Stimulated activated naive CD4-positive, alpha-beta T cell (primary cell): Measurements from ENCODE around the gene COP1.
"Not testable (repeated sequence)": the region's sequence is repeated elsewhere in the genome, so short reads cannot be mapped to it uniquely, and the experiment has no call there.

ENCODE experiments used
- DNase-seq, 6 experiments: peaks; one replicate each; lab custom pipeline; 2025; lab: John Stamatoyannopoulos, UW

COP1 gene

GRCh38 chr1:176206961-176207902 lies at the start of gene COP1:
COP1 (minus strand) TSS chr1:176207286; CDS start chr1:176206978, 308 bp downstream.
- DNase-seq = peak; percentile 96 to 99 (median 98)

DNA sequence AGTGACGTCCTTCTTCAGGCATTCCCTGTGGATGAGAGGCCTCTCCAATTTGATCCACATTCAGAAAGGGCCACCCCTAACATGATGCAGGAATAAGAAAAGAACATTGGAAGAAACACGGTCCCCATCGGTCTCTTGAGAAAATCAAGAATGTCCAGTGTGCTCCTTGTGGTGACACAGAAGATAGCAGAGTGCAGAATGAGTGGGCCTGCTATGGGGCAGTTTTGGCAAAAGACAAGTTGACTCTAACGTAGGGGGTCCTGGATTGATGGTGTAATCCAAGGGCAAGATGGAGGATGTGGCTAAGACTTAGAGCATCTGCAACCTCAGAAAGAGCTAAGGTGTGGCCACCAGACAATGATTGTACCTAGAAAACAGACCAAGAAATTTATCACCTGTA lies 45.1 kb upstream of the COP1 start:
- DNase-seq = no peak

DNA sequence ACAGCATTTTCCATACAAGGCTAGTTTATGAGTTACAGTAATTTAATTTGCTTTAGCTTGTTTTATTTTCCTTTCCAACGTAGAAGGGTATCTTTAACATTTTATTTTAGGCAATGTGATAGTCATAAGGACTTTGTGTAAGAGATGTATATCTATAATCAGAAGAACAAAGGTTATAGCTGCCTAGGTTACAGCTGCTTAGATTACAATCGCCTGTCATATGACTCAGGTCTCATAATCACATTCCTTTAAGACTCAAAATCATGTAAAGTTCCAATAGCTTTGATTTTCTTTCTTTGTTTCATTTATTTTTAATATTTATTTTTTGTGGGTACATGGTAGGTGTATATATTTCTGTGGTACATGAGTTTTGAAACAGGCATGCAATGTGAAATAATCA lies 37.8 kb upstream of the COP1 start:
- DNase-seq = no peak

DNA sequence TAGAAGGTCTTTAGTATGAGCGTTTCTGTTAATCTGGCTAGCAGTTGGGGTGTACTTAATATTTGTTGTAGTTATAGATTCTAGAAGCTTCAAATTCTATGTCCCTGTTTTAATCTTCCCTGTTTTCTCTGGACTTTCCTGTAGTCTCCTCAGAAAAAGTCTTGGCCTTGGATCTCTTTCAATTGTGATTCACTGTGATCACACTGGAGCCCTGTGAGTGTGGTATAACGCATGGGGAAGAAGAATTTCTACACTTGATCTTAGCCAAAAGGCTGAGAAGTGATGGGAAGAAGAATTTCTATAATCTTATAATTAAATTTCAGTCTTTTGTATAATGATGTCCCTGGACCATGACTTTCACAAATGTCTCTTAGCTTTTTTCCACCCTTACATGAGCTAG lies 36.7 kb upstream of the COP1 start:
- DNase-seq = no peak

GRCh38 chr1:176241385-176242015 lies 34.4 kb upstream of the COP1 start:
- DNase-seq = no peak

- not testable (repeated sequence) for DNase-seq
Observed at GRCh38 chr1:176233657-176234056, 26.6 kb upstream of the COP1 start.

DNA sequence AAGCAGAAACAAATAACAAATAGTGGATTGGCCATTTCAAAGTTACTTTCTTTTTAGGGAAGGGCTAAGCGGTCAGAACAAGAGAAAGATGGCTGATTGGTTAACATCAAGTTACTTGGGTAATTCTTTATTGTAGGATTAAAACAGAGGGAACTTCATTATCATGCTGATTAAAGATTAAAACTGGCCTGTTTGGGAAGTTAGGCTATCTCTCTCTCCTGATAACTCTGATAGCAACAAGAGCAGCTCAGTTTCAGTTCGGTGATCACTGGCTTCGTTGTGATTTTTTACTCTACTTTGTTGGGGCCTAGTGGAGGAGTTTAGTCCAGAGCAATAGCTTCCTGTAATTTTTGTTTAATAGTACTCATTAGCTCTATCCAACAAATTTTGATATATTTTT lies 20.5 kb upstream of the COP1 start:
- DNase-seq = no peak

GRCh38 chr1:176225911-176226310 lies 18.8 kb upstream of the COP1 start:
- no peak for DNase-seq

- no peak for DNase-seq
Observed at GRCh38 chr1:176225479-176225875, 18.4 kb upstream of the COP1 start.

DNA sequence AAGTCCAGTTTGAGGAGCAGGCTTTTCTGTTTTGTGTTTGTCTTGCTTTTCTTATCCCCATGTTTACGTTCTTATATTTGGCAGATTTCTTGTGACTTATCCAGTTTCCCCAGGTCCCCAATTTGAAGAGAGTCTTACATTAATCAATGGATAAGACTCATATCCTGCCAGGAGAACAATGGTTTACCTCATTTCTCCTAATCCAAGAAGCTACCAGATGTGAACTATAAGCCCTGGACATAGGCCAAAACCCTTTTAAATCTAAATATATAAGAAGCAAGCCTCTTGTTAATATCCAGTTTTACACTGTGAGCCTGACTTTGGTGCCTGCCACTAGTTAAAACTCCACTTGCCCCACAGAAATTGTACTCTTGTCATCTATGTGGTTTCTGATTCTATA lies 15.1 kb upstream of the COP1 start:
- no peak for DNase-seq

- no peak for DNase-seq
Observed at GRCh38 chr1:176220100-176220689, 13.1 kb upstream of the COP1 start.

DNA sequence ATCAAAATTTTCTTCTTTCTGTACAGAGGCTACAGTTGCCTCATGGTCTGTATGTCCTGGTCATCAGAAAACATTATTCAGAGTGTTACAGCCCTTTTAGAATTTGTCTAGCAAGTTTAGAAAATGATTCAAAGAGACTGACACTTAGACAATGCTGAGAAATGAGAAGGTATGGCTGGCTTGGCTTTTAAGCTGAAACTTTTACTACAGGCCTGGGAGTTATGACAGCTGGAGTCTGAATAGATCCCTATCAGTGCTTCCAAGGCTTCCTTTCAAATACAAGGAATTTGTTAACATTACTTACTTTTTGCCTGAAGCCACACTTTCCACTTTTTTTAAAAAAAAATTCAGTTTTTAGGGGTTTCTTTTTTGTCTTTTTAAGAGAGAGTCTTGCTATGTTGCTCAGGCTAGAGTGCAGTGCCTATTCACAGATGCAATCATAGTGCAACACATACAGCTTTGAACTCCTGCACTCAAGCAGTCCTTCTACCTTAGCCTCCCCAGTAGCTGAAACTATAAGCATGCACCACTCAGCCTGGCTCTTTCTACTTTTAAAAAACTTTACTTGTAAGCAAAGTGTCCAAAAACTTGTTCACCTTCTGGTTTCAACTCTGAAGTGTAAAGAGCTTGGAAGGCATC lies 10.5 kb upstream of the COP1 start:
- no peak for DNase-seq

GRCh38 chr1:176216031-176216430 lies 8.9 kb upstream of the COP1 start:
- no peak for DNase-seq

GRCh38 chr1:176211396-176212165 lies 4.5 kb upstream of the COP1 start:
- DNase-seq = no peak

- DNase-seq = no peak
Observed at GRCh38 chr1:176208034-176208433, 948 bp upstream of the COP1 start.

DNA sequence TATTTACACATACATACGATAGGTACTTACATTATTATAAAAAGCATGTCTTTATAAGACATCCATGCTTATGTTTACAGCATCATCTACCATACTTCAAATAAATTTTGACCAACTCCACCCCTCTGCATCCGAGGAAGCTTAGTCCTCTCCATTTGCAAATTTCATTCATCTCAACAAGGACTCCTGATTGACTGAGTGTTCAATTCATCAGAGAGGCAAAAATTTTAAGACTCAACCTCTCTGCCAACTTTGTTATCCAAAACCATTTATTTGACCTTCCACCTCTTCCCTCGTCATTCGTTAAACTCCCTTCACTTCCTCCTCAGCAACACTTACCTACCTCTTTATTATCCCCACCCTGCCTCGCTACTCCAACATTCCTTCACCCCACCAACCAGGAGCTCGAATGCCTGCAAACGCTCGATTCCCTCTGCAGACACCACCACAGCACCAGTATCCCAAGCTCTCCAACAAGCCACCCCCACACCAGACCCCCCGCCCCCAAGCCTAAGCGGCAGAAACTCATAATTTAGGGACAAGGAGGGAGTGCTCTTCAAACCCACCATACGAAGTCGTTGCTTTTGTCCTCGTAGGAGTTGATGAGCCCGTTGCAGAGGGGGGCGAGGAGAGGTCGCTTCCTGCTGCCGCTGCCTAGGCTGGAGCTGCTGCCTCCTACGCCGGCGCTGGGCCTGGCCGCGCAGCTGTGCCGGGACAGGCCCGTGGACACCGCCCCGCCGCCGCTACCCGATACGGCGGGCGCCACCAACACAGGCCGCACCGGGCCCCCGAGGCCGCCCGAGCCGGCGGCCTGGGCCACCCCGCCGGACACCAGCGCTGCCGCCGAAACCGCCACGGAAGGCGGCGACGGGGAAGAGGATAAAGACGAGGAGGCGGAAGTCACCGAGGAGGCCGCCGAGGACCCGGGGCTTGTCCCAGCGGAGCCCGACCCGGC lies 803 bp downstream of the COP1 start:
- DNase-seq = peak in 5 of 6 experiments; percentile 32 to 89 (median 49)

GRCh38 chr1:176205332-176205914 lies 1.7 kb downstream of the COP1 start:
- DNase-seq = no peak

GRCh38 chr1:176204655-176205054 lies 2.4 kb downstream of the COP1 start:
- DNase-seq = not testable (repeated sequence)

GRCh38 chr1:176203735-176204134 lies 3.4 kb downstream of the COP1 start:
- no peak for DNase-seq

DNA sequence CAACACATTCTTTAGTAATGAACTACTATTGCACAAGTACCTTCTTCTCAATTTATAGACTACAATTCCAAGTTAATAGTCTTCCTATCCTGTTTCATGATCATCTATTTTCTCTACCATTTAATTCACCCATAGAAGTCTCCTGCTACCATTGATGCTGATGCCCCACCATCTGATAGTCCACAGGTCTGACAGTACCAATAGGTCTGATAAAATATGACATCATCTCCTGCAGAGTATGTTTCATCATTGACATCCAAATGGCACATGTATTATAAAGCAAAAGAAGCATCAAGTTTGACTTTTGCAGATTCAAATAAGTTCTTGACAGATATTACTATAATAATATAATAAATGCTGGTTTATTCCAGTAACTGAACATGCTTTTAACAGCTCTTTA lies 5.5 kb downstream of the COP1 start:
- DNase-seq = no peak
